ENCODE measurements around the gene INPP5D. TPM values are rescaled to one million over a fixed set of nuclear protein-coding genes. Genes with fewer than 3 reads are reported as not detected.

Gene INPP5D
- total RNA-seq, 2 experiments from 2014 or later = 79.5 to 92.6 TPM

DNA sequence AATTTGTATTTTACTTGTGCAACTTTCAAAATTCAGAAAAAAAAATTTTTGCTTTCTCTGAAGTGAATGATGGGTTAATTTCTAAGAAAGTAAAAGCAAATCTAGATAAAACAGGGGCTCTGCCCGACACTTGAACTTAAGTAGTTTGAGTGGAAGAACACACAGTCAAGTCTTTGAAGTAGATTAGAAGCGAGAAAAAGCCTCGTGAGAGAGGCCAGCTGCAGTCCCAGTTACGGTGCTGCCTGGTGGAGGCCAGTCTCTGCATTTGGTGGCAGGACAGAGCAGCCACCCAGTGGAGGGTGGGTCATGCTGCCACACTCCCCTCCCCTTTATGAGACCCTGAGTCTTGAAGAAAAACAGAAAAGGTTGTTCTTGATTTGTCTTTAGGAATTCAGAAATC is 81.8 kb downstream of the INPP5D start:
- H3K9me3 ChIP-seq (ENCODE audit: low read length) = no peaks in the 10 kb centered on the region
- H4K20me1 ChIP-seq (ENCODE audit: insufficient read depth, low read length) = no peaks in the 10 kb centered on the region
- ChIA-PET CTCF (ENCODE audit: unreplicated experiment) (no interaction called here), POLR2A (interaction anchor here (0.8 kb wide), 1 partner anchor 83 kb away, joined by 3 read pairs; no protein-coding TSS in a partner anchor)
- no peaks in the 10 kb centered on the region for H3K9me2 ChIP-seq (ENCODE audit: insufficient read depth, low read length)
- peaks cover 80% of the 10 kb centered on the region for H3K36me3 ChIP-seq (ENCODE audit: insufficient read depth, low read length)
- no peak overlapping the region for H3K4me2 ChIP-seq (ENCODE audit: low read length)
- no peak overlapping the region for H2AFZ ChIP-seq (ENCODE audit: low read length)
- no TSS peak for BruUV-seq (replicated peaks)
- no peak overlapping the region for H3K27ac ChIP-seq (ENCODE audit: low read depth, low read length, poor library complexity, severe bottlenecking)
- H3K4me1 ChIP-seq (ENCODE audit: insufficient read depth, low read length, poor library complexity, severe bottlenecking) = peaks cover 10% of the 10 kb centered on the region
- no peak overlapping the region for H3K4me3 ChIP-seq (ENCODE audit: low read depth, low read length, poor library complexity, severe bottlenecking)
- no peak for DNase-seq (ENCODE audit: low spot score)
- TF ChIP-seq CTCF (conservative IDR thresholded peaks at IDR 0.05; ENCODE audit: low read length) = no peak
- no peak for TF ChIP-seq EZH2phosphoT487 (IDR thresholded peaks at IDR 0.05; ENCODE audit: borderline replicate concordance, low read depth, low read length)
- no peaks in the 10 kb centered on the region for H3K79me2 ChIP-seq (ENCODE audit: insufficient read depth, low read depth, low read length)
- intact Hi-C loops (cut with micrococcal nuclease; ENCODE audit: unreplicated experiment) = no loop called here

GRCh38 chr2:233142355-233142897 is 82.3 kb downstream of the INPP5D start:
- TF ChIP-seq EZH2phosphoT487 (IDR thresholded peaks at IDR 0.05; ENCODE audit: borderline replicate concordance, low read depth, low read length) = no peak
- no peak for TF ChIP-seq CTCF (conservative IDR thresholded peaks at IDR 0.05; ENCODE audit: low read length)
- BruUV-seq (replicated peaks) = no TSS peak

DNA sequence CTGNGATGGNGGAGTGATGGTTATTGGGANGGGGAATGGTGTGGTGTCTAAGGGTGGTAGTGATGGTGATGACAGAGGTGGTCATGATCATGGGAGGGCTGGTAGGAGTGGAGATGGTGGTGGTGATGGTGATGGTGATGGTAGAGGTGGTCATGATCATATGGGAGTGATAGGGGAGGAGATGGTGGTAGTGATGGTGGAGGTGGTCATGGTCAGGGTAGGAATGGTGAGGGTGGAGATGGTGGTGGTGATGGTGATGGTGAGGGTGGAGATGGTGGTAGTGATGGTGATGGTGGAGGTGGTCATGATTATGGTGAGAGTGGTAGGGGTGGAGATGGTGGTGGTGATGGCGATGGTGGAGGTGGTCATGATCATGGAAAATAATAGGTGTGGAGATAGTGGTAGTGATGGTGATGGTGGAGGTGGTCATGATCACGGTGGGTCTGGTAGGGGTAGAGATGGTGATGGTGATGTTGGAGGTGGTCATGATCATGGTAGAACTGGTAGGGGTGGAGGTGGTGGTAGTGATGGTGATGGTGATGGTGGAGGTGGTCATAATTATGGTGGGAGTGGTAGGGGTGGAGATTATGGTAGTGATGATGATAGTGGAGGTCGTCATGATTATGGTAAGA is 83.7 kb downstream of the INPP5D start:
- Histone ChIP-seq H3K9me2 (ENCODE audit: insufficient read depth, low read length) (no peaks in the 10 kb centered on the region), H2AFZ (ENCODE audit: low read length) (no peak overlapping the region), H3K9me3 (ENCODE audit: low read length) (no peaks in the 10 kb centered on the region), H3K36me3 (ENCODE audit: insufficient read depth, low read length) (peaks cover 93% of the 10 kb centered on the region), H4K20me1 (ENCODE audit: insufficient read depth, low read length) (no peaks in the 10 kb centered on the region), H3K79me2 (ENCODE audit: insufficient read depth, low read depth, low read length) (no peaks in the 10 kb centered on the region), H3K4me2 (ENCODE audit: low read length) (no peak overlapping the region), H3K4me1 (ENCODE audit: insufficient read depth, low read length, poor library complexity, severe bottlenecking) (peaks cover 10% of the 10 kb centered on the region), H3K27ac (ENCODE audit: low read depth, low read length, poor library complexity, severe bottlenecking) (no peak overlapping the region), H3K4me3 (ENCODE audit: low read depth, low read length, poor library complexity, severe bottlenecking) (no peak overlapping the region)
- TF ChIP-seq CTCF (conservative IDR thresholded peaks at IDR 0.05; ENCODE audit: low read length) (no peak), EZH2phosphoT487 (IDR thresholded peaks at IDR 0.05; ENCODE audit: borderline replicate concordance, low read depth, low read length) (no peak)
- BruUV-seq (replicated peaks) = no TSS peak
- no peak for DNase-seq (ENCODE audit: low spot score)
- ChIA-PET POLR2A (interaction anchor here (0.6 to 0.8 kb wide), 2 partner anchors 9 to 1029 kb away, joined by 3 to 5 read pairs; no protein-coding TSS in a partner anchor), CTCF (ENCODE audit: unreplicated experiment) (no interaction called here)
- intact Hi-C loops (cut with micrococcal nuclease; ENCODE audit: unreplicated experiment) = no loop called here

More at GRCh38 chr2:233142355-233142897, 82.3 kb downstream of the INPP5D start:
- ChIA-PET POLR2A (interaction anchor here (0.8 kb wide), 1 partner anchor 83 kb away, joined by 3 read pairs; no protein-coding TSS in a partner anchor), CTCF (ENCODE audit: unreplicated experiment) (interaction anchor here (0.6 kb wide), 1 partner anchor 81 kb away, joined by 4 read pairs; no protein-coding TSS in a partner anchor)
- no peak overlapping the region for H3K27ac ChIP-seq (ENCODE audit: low read depth, low read length, poor library complexity, severe bottlenecking)
- intact Hi-C loops (cut with micrococcal nuclease; ENCODE audit: unreplicated experiment) = no loop called here
- H4K20me1 ChIP-seq (ENCODE audit: insufficient read depth, low read length) = no peaks in the 10 kb centered on the region
- no peak overlapping the region for H2AFZ ChIP-seq (ENCODE audit: low read length)
- no peaks in the 10 kb centered on the region for H3K9me2 ChIP-seq (ENCODE audit: insufficient read depth, low read length)
- peaks cover 10% of the 10 kb centered on the region for H3K4me1 ChIP-seq (ENCODE audit: insufficient read depth, low read length, poor library complexity, severe bottlenecking)
- DNase-seq (ENCODE audit: low spot score) = peak; percentile 40
- H3K79me2 ChIP-seq (ENCODE audit: insufficient read depth, low read depth, low read length) = no peaks in the 10 kb centered on the region
- H3K4me2 ChIP-seq (ENCODE audit: low read length) = no peak overlapping the region
- no peak overlapping the region for H3K4me3 ChIP-seq (ENCODE audit: low read depth, low read length, poor library complexity, severe bottlenecking)
- peaks cover 83% of the 10 kb centered on the region for H3K36me3 ChIP-seq (ENCODE audit: insufficient read depth, low read length)
- H3K9me3 ChIP-seq (ENCODE audit: low read length) = no peaks in the 10 kb centered on the region

Measured in OCI-LY7 (cell line).